GM12878 (cell line): ENCODE results near the gene CACNA2D3. TPM values are rescaled to one million over a fixed set of nuclear protein-coding genes. Genes with fewer than 3 reads are reported as not detected.

ENCODE experiments used
- ATAC-seq: fragments of 200-7000 bp; cut with Tn5 transposase; 3 replicates; pipeline ENCODE4 v1.9.1; 2020; ENCODE audit warnings: mild to moderate bottlenecking, moderate library complexity
- BruUV-seq: library from RNA; stranded (reverse); fragments of 400-500 nt; replicated peaks from 2 replicates; lab custom pipeline; 2021; lab: Mats Ljungman, UMichigan
- CTCF ChIA-PET: fragments of 300-600 bp; sonication (Branson Sonifier 250); formaldehyde crosslinking; extraction: SDS; loops from one replicate; lab custom pipeline; 2021; ENCODE audit warnings: inconsistent platforms; lab: Yijun Ruan, JAX
- POLR2A ChIA-PET: fragments of 350-600 bp; formaldehyde crosslinking; extraction: SDS; loops from one replicate; lab custom pipeline; 2021; ENCODE audit warnings: inconsistent platforms; lab: Charles Lee
- RAD21 ChIA-PET: fragments of 300-600 bp; sonication (Branson Sonifier 250); formaldehyde crosslinking; loops from one replicate; lab custom pipeline; 2023; ENCODE audit warnings: antibody characterized with exemption; ENCODE audit not compliant: unreplicated experiment; lab: Charles Lee
- SMC1A ChIA-PET: fragments of 300-600 bp; sonication (Branson Sonifier 250); formaldehyde crosslinking; loops from one replicate; lab custom pipeline; 2023; ENCODE audit not compliant: unreplicated experiment, uncharacterized antibody; lab: Charles Lee
- DNase-seq: peaks from one replicate; pipeline ENCODE4 v3.0.0-alpha.2; 2011; ENCODE audit warnings: low read depth, low spot score
- FAIRE-seq: peaks from 3 replicates; lab custom pipeline; 2011; peaks lifted over from hg19 to GRCh38; lab: Jason Lieb, UNC
- H2AFZ ChIP-seq: 2 replicates; pipeline ENCODE4 v1.6.0; 2011; ENCODE audit warnings: low read depth, low read length, control low read depth; ENCODE audit not compliant: control insufficient read depth
- H3K27ac ChIP-seq: 2 replicates; pipeline ENCODE4 v1.5.1; 2011; ENCODE audit warnings: control low read depth; ENCODE audit not compliant: control insufficient read depth, insufficient read depth
- H3K27me3 ChIP-seq, 2 experiments: replicated peaks in 1 of 2; 2 replicates each; pipeline versions ENCODE4 v1.6.0 to v1.6.1; 2011; ENCODE audit warnings: low read length in 1 of 2; ENCODE audit not compliant: control insufficient read depth in 2 of 2, insufficient read depth in 2 of 2
- H3K36me3 ChIP-seq, 2 experiments: 2 replicates each; pipeline ENCODE4 v1.5.1; 2011; ENCODE audit warnings: low read length in 1 of 2; ENCODE audit not compliant: control insufficient read depth in 2 of 2, insufficient read depth in 2 of 2
- H3K4me1 ChIP-seq: 2 replicates; pipeline ENCODE4 v1.6.1; 2011; ENCODE audit warnings: mild to moderate bottlenecking, low read length, moderate library complexity, mixed read lengths; ENCODE audit not compliant: control insufficient read depth, insufficient read depth
- H3K4me2 ChIP-seq: 2 replicates; pipeline ENCODE4 v1.6.0; 2011; ENCODE audit warnings: control low read depth; ENCODE audit not compliant: control insufficient read depth, insufficient read depth
- H3K4me3 ChIP-seq: fragments of 200-600 bp; sonication (generic); 2 replicates; pipeline ENCODE4 v1.5.1; 2016
- H3K79me2 ChIP-seq: 2 replicates; pipeline ENCODE4 v1.6.0; 2011; ENCODE audit warnings: low read length; ENCODE audit not compliant: control insufficient read depth, insufficient read depth
- H3K9ac ChIP-seq: 2 replicates; pipeline ENCODE4 v1.8.0; 2011; ENCODE audit warnings: low read length, control low read depth, mixed read lengths; ENCODE audit not compliant: control insufficient read depth, insufficient read depth
- H3K9me3 ChIP-seq: replicated peaks from 3 replicates; pipeline ENCODE4 v1.5.1; 2011; ENCODE audit warnings: mild to moderate bottlenecking, low read length; ENCODE audit not compliant: control insufficient read depth, insufficient read depth
- H4K20me1 ChIP-seq: 2 replicates; pipeline ENCODE4 v1.6.0; 2011; ENCODE audit not compliant: control insufficient read depth, insufficient read depth
- CHD4 ChIP-seq: fragments of 200-600 bp; sonication (generic); IDR thresholded peaks from 2 replicates; pipeline ENCODE4 v1.6.1; 2016; ENCODE audit warnings: mild to moderate bottlenecking
- HDGF ChIP-seq: fragments of 450-650 bp; IDR thresholded peaks from 2 replicates; pipeline ENCODE4 v1.6.1; 2016; ENCODE audit warnings: antibody characterized with exemption
- JUNB ChIP-seq: IDR thresholded peaks from 2 replicates; pipeline ENCODE4 v1.6.1; 2016; ENCODE audit warnings: antibody characterized with exemption, mild to moderate bottlenecking
- MYB ChIP-seq: fragments of 150-350 bp; IDR thresholded peaks from 2 replicates; pipeline ENCODE4 v1.6.1; 2014; ENCODE audit warnings: mild to moderate bottlenecking, low read depth, low read length, borderline replicate concordance
- NRF1 ChIP-seq: conservative IDR thresholded peaks from 2 replicates; pipeline ENCODE4 v1.6.1; 2011; ENCODE audit warnings: mild to moderate bottlenecking, low read depth, low read length, improper control_type of control experiment
- SPI1 ChIP-seq: IDR thresholded peaks from 2 replicates; pipeline ENCODE4 v1.6.1; 2011; ENCODE audit warnings: low read depth, mild to moderate bottlenecking, low read length, moderate library complexity, borderline replicate concordance; ENCODE audit not compliant: insufficient read depth
- SUZ12 ChIP-seq: fragments of 200-600 bp; sonication (generic); IDR thresholded peaks from one replicate; pipeline ENCODE4 v1.6.1; 2018; ENCODE audit warnings: antibody characterized with exemption, mild to moderate bottlenecking; ENCODE audit not compliant: unreplicated experiment
- WGBS: methylation state at CpG from one replicate; pipeline ENCODE4 v1.1.6; 2016; ENCODE audit warnings: low lambda C conversion rate; ENCODE audit not compliant: insufficient replicate concordance, insufficient coverage; ENCODE audit errors: missing lambda C conversion rate; 5-methylcytosine and 5-hydroxymethylcytosine counted together
- in situ Hi-C: fragments of 300-500 bp; cut with MboI; formaldehyde crosslinking; loops from 9 replicates; pipeline ENCODE4 v1.14.3; 2018; ENCODE audit warnings: mixed read lengths
- intact Hi-C: fragments of 100-400 bp; cut with micrococcal nuclease; formaldehyde crosslinking; loops from one replicate; pipeline ENCODE4 v1.14.2; 2022; ENCODE audit not compliant: unreplicated experiment
- polyA plus RNA-seq, 11 experiments: library from polyadenylated mRNA; depleted of rRNA in 4 of 11; unstranded in 6 of 11; stranded (reverse) in 5 of 11; fragments of >200 nt; fragmentation: Nextera tagmentation in 4 of 11; fragmentation: Illumina TruSeq in 1 of 11; extraction: Ambion mirVana in 4 of 11; extraction: Trizol in 1 of 11; gene quantifications; 1 replicate in 1 of 11; 2 replicates in 10 of 11; pipeline versions ENCODE4 v1.2.1 to v1.2.3, GENCODE V29; 2011 to 2016; ENCODE audit warnings: inconsistent platforms in 2 of 11, missing spikeins in 2 of 11, low read depth in 1 of 11
- total RNA-seq, 4 experiments: library from RNA; depleted of rRNA in 3 of 4; stranded (reverse); fragments of >200 nt in 3 of 4; fragmentation: Illumina TruSeq in 1 of 4; extraction: Trizol in 1 of 4; gene quantifications; 2 replicates each; pipeline versions ENCODE4 v1.2.1 to v1.2.3, GENCODE V29; 2013 to 2021
- TF ChIP-seq, protein P1 (sequence below): IDR thresholded peaks from 2 replicates; pipeline ENCODE4 v1.6.1; 2012; ENCODE audit warnings: mild to moderate bottlenecking, low read depth, low read length
- TF ChIP-seq, protein P2 (sequence below): fragments of 450-650 bp; IDR thresholded peaks from 2 replicates; pipeline ENCODE4 v1.6.1; 2017; ENCODE audit warnings: low read depth, mild to moderate bottlenecking, moderate library complexity
- TF ChIP-seq, protein P3 (sequence below): fragments of 450-650 bp; IDR thresholded peaks from 2 replicates; pipeline ENCODE4 v1.6.1; 2016; ENCODE audit warnings: mild to moderate bottlenecking

Gene CACNA2D3
- total and polyA plus RNA-seq, 10 of the 15 experiments (the other 5 are each of a cell fraction or from before 2014, with no cell fraction given) = not detected

DNA sequence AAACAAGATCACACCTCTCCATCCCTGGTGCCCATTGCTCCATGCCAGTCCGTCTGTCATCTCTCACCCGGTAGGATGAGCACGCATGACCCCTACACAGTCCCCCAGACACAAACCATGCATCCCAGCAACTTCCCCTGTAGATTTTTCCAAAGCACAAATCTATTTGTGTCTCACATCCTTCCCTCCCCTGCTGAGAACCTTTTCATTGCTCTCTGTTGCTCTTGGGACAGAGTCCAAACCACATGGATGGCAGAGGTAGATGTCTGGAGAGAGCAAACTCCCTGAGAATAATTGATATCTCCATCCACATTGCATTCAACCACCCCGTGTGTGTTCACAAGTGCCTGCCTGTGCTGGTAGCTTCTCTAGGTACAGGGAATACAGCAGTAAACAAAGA is 835.4 kb downstream of the CACNA2D3 start:
- 26% methylated on average over 4 of the region's 4 CpGs for WGBS
- Histone ChIP-seq H3K27me3 (no peaks in the 10 kb centered on the region; a peak in 1 of 4 replicates), H3K36me3 (no peaks in the 10 kb centered on the region), H3K4me2 (no peak overlapping the region), H3K9ac (no peak overlapping the region), H2AFZ (no peak overlapping the region), H3K9me3 (no peaks in the 10 kb centered on the region), H3K27ac (no peak overlapping the region), H3K4me1 (no peaks in the 10 kb centered on the region), H4K20me1 (no peaks in the 10 kb centered on the region), H3K4me3 (no peak overlapping the region), H3K79me2 (no peaks in the 10 kb centered on the region)
- no peak for TF ChIP-seq MYB
- TF ChIP-seq JUNB = no peak
- no peak for TF ChIP-seq SPI1
- TF ChIP-seq, protein P1, sequence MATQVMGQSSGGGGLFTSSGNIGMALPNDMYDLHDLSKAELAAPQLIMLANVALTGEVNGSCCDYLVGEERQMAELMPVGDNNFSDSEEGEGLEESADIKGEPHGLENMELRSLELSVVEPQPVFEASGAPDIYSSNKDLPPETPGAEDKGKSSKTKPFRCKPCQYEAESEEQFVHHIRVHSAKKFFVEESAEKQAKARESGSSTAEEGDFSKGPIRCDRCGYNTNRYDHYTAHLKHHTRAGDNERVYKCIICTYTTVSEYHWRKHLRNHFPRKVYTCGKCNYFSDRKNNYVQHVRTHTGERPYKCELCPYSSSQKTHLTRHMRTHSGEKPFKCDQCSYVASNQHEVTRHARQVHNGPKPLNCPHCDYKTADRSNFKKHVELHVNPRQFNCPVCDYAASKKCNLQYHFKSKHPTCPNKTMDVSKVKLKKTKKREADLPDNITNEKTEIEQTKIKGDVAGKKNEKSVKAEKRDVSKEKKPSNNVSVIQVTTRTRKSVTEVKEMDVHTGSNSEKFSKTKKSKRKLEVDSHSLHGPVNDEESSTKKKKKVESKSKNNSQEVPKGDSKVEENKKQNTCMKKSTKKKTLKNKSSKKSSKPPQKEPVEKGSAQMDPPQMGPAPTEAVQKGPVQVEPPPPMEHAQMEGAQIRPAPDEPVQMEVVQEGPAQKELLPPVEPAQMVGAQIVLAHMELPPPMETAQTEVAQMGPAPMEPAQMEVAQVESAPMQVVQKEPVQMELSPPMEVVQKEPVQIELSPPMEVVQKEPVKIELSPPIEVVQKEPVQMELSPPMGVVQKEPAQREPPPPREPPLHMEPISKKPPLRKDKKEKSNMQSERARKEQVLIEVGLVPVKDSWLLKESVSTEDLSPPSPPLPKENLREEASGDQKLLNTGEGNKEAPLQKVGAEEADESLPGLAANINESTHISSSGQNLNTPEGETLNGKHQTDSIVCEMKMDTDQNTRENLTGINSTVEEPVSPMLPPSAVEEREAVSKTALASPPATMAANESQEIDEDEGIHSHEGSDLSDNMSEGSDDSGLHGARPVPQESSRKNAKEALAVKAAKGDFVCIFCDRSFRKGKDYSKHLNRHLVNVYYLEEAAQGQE = no peak
- TF ChIP-seq, protein P2, sequence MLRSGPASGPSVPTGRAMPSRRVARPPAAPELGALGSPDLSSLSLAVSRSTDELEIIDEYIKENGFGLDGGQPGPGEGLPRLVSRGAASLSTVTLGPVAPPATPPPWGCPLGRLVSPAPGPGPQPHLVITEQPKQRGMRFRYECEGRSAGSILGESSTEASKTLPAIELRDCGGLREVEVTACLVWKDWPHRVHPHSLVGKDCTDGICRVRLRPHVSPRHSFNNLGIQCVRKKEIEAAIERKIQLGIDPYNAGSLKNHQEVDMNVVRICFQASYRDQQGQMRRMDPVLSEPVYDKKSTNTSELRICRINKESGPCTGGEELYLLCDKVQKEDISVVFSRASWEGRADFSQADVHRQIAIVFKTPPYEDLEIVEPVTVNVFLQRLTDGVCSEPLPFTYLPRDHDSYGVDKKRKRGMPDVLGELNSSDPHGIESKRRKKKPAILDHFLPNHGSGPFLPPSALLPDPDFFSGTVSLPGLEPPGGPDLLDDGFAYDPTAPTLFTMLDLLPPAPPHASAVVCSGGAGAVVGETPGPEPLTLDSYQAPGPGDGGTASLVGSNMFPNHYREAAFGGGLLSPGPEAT = no peak
- TF ChIP-seq HDGF = no peak
- TF ChIP-seq CHD4 = no peak
- TF ChIP-seq SUZ12 = no peak
- TF ChIP-seq NRF1 = no peak
- TF ChIP-seq, protein P3, sequence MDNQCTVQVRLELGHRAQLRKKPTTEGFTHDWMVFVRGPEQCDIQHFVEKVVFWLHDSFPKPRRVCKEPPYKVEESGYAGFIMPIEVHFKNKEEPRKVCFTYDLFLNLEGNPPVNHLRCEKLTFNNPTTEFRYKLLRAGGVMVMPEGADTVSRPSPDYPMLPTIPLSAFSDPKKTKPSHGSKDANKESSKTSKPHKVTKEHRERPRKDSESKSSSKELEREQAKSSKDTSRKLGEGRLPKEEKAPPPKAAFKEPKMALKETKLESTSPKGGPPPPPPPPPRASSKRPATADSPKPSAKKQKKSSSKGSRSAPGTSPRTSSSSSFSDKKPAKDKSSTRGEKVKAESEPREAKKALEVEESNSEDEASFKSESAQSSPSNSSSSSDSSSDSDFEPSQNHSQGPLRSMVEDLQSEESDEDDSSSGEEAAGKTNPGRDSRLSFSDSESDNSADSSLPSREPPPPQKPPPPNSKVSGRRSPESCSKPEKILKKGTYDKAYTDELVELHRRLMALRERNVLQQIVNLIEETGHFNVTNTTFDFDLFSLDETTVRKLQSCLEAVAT = no peak
- in situ Hi-C loops (no loop called here), intact Hi-C loops (no loop called here)
- FAIRE-seq (no peak), DNase-seq (no peak), ATAC-seq (no peak)
- CTCF ChIA-PET = no interaction called here
- POLR2A ChIA-PET = no interaction called here
- BruUV-seq = no TSS peak
- RAD21 ChIA-PET = no interaction called here
- SMC1A ChIA-PET = no interaction called here
